Measurements from ENCODE around the gene BPIFB6.

BPIFB6 gene

GRCh38 chr20:33071198-33071597 is 39.8 kb downstream of the BPIFB6 start:
- H3K36me3 Mint-ChIP-seq (ENCODE audit: low read depth): no peaks in the 10 kb centered on the region
- H3K9me3 Mint-ChIP-seq: no peaks in the 10 kb centered on the region
- no peaks in the 10 kb centered on the region for H3K4me1 Mint-ChIP-seq (ENCODE audit: low read depth)
- no peak overlapping the region for H3K27ac Mint-ChIP-seq
- H3K4me3 Mint-ChIP-seq: no peak overlapping the region
- no peaks in the 10 kb centered on the region for H3K27me3 Mint-ChIP-seq

GRCh38 chr20:33072362-33072761 is 40.9 kb downstream of the BPIFB6 start:
- H3K4me1 Mint-ChIP-seq (ENCODE audit: low read depth): no peaks in the 10 kb centered on the region
- H3K27ac Mint-ChIP-seq: no peak overlapping the region
- no peaks in the 10 kb centered on the region for H3K9me3 Mint-ChIP-seq
- no peaks in the 10 kb centered on the region for H3K27me3 Mint-ChIP-seq
- no peak overlapping the region for H3K4me3 Mint-ChIP-seq
- no peaks in the 10 kb centered on the region for H3K36me3 Mint-ChIP-seq (ENCODE audit: low read depth)

DNA sequence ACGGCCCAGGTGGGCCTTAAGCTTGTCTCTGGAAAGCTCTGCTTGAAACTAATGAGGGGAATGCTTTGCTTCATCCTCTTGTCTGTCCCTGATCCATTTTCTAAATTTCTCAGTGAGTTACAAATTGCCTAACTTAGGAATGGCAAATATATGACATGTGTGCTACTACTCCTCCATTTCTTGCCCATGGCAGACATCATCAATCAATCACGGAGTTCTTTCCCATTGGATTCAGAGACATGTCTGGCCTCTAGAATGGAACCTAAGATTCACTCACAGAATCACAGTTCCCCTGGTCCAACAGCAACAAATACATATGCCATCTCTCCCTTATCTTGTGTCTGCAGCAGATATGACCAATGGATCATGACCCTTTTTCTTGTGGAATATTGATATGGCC is 41.4 kb downstream of the BPIFB6 start:
- H3K4me3 Mint-ChIP-seq: no peak overlapping the region
- no peaks in the 10 kb centered on the region for H3K27me3 Mint-ChIP-seq
- H3K4me1 Mint-ChIP-seq (ENCODE audit: low read depth): no peaks in the 10 kb centered on the region
- H3K27ac Mint-ChIP-seq: no peak overlapping the region
- H3K9me3 Mint-ChIP-seq: no peaks in the 10 kb centered on the region
- H3K36me3 Mint-ChIP-seq (ENCODE audit: low read depth): no peaks in the 10 kb centered on the region

GRCh38 chr20:33074675-33075074 is 43.2 kb downstream of the BPIFB6 start:
- no peaks in the 10 kb centered on the region for H3K4me1 Mint-ChIP-seq (ENCODE audit: low read depth)
- H3K27me3 Mint-ChIP-seq: no peaks in the 10 kb centered on the region
- H3K9me3 Mint-ChIP-seq: no peaks in the 10 kb centered on the region
- H3K36me3 Mint-ChIP-seq (ENCODE audit: low read depth): no peaks in the 10 kb centered on the region
- no peak overlapping the region for H3K4me3 Mint-ChIP-seq
- no peak overlapping the region for H3K27ac Mint-ChIP-seq

- Mint-ChIP-seq H3K4me1 (ENCODE audit: low read depth) (no peaks in the 10 kb centered on the region), H3K27me3 (no peaks in the 10 kb centered on the region), H3K36me3 (ENCODE audit: low read depth) (no peaks in the 10 kb centered on the region), H3K9me3 (no peaks in the 10 kb centered on the region), H3K4me3 (no peak overlapping the region), H3K27ac (no peak overlapping the region)
Measured at GRCh38 chr20:33075281-33075680, 43.8 kb downstream of the BPIFB6 start.

GRCh38 chr20:33076662-33077372 is 45.4 kb downstream of the BPIFB6 start:
- no peaks in the 10 kb centered on the region for H3K4me1 Mint-ChIP-seq (ENCODE audit: low read depth)
- no peaks in the 10 kb centered on the region for H3K9me3 Mint-ChIP-seq
- H3K27ac Mint-ChIP-seq: no peak overlapping the region
- H3K27me3 Mint-ChIP-seq: no peaks in the 10 kb centered on the region
- H3K4me3 Mint-ChIP-seq: no peak overlapping the region
- H3K36me3 Mint-ChIP-seq (ENCODE audit: low read depth): no peaks in the 10 kb centered on the region

DNA sequence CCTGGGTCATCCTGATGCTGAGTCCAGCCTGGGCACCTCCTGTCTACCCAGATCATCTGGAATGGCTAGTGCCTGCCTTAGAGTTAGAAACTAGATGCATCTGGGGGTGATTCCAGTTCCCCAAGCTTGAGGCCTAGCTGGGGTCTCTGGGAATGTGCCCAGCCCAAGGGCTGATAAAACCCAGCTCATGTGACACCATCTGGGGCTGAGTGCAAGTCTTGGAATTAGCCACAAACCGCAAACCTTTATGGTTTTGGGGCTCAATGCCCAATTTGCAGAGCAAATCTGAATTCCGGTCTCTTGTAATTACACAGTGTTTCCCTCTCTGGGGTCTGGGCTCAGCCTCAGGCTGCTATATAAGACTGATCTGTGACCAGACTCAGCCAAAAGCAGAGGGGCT is 47.8 kb downstream of the BPIFB6 start, which contains the start of gene BPIFB4:
Gene BPIFB4, plus strand, starts transcription at position 385 of the 400 bp plus-strand sequence. CDS start 1,884 bp downstream, outside the sequence.
- Mint-ChIP-seq H3K27ac (no peak within 1 kb of the TSS), H3K4me1 (ENCODE audit: low read depth) (no peaks in the 10 kb centered on the region), H3K27me3 (no peaks in the 10 kb centered on the region), H3K36me3 (ENCODE audit: low read depth) (no peaks in the 10 kb centered on the region), H3K9me3 (no peaks in the 10 kb centered on the region), H3K4me3 (no peak within 1 kb of the TSS)

GRCh38 chr20:33081411-33082154 is 50.1 kb downstream of the BPIFB6 start:
- Mint-ChIP-seq H3K9me3 (no peaks in the 10 kb centered on the region), H3K36me3 (ENCODE audit: low read depth) (no peaks in the 10 kb centered on the region), H3K4me3 (no peak overlapping the region), H3K27me3 (no peaks in the 10 kb centered on the region), H3K27ac (no peak overlapping the region), H3K4me1 (ENCODE audit: low read depth) (no peaks in the 10 kb centered on the region)

DNA sequence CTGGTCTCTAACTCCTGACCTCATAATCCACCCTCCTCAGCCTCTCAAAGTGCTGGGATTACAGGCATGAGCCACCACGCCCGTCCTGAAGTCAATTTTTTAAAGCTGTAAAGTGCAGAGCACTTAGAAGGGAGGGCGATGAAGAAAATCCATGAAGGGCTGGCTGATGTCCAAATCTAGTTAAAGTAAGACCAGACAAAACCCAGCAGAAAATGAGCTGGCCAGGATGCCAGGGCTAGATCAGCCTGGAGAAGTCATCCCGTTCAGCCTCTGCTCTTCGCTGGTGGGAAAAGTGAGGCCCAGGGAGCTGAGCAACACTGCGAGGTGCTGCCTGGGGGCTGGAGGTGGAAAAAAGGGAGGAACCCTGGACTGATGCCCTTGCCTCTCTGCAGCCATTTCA is 51.1 kb downstream of the BPIFB6 start:
- Mint-ChIP-seq H3K4me3 (no peak overlapping the region), H3K36me3 (ENCODE audit: low read depth) (no peaks in the 10 kb centered on the region), H3K4me1 (ENCODE audit: low read depth) (no peaks in the 10 kb centered on the region), H3K9me3 (no peaks in the 10 kb centered on the region), H3K27me3 (no peaks in the 10 kb centered on the region), H3K27ac (no peak overlapping the region)

GRCh38 chr20:33083544-33084340 is 52.3 kb downstream of the BPIFB6 start:
- H3K4me3 Mint-ChIP-seq: no peak overlapping the region
- no peaks in the 10 kb centered on the region for H3K27me3 Mint-ChIP-seq
- no peak overlapping the region for H3K27ac Mint-ChIP-seq
- H3K36me3 Mint-ChIP-seq (ENCODE audit: low read depth): no peaks in the 10 kb centered on the region
- H3K9me3 Mint-ChIP-seq: no peaks in the 10 kb centered on the region
- H3K4me1 Mint-ChIP-seq (ENCODE audit: low read depth): no peaks in the 10 kb centered on the region

DNA sequence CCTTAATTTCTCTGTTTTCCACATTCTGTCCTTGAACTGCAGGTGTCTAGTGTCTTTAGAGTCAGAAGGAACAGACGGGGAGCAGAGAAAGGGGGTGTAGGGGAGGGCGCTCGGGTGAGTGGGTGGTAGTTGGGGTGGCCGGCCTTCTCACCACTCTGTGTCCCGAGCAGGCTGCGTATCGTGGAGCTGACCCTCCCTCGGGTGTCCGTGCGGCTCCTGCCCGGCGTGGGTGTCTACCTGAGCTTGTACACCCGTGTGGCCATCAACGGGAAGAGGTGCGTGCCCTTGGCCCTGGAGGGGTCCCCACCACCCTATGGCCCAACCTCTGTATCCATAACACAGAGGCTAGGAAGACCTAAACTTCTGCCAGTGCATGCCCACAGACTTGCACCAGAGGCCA is 53.3 kb downstream of the BPIFB6 start:
- Mint-ChIP-seq H3K4me3 (no peak overlapping the region), H3K9me3 (no peaks in the 10 kb centered on the region), H3K36me3 (ENCODE audit: low read depth) (no peaks in the 10 kb centered on the region), H3K27ac (no peak overlapping the region), H3K4me1 (ENCODE audit: low read depth) (no peaks in the 10 kb centered on the region), H3K27me3 (no peaks in the 10 kb centered on the region)

GRCh38 chr20:33086052-33086722 is 54.7 kb downstream of the BPIFB6 start:
- Mint-ChIP-seq H3K4me1 (ENCODE audit: low read depth) (no peaks in the 10 kb centered on the region), H3K36me3 (ENCODE audit: low read depth) (no peaks in the 10 kb centered on the region), H3K27ac (no peak overlapping the region)

GRCh38 chr20:33091147-33091546 is 59.7 kb downstream of the BPIFB6 start:
- Mint-ChIP-seq H3K36me3 (ENCODE audit: low read depth) (no peaks in the 10 kb centered on the region), H3K9me3 (no peaks in the 10 kb centered on the region), H3K27me3 (no peaks in the 10 kb centered on the region), H3K4me1 (ENCODE audit: low read depth) (no peaks in the 10 kb centered on the region), H3K4me3 (no peak overlapping the region), H3K27ac (no peak overlapping the region)

More at GRCh38 chr20:33086052-33086722, 54.7 kb downstream of the BPIFB6 start:
- Mint-ChIP-seq H3K4me3 (no peak overlapping the region), H3K27me3 (no peaks in the 10 kb centered on the region), H3K9me3 (no peaks in the 10 kb centered on the region)

GRCh38 chr20:33091693-33092092 is 60.2 kb downstream of the BPIFB6 start:
- no peak overlapping the region for H3K27ac Mint-ChIP-seq
- no peaks in the 10 kb centered on the region for H3K9me3 Mint-ChIP-seq
- no peaks in the 10 kb centered on the region for H3K36me3 Mint-ChIP-seq (ENCODE audit: low read depth)
- no peak overlapping the region for H3K4me3 Mint-ChIP-seq
- H3K27me3 Mint-ChIP-seq: no peaks in the 10 kb centered on the region
- no peaks in the 10 kb centered on the region for H3K4me1 Mint-ChIP-seq (ENCODE audit: low read depth)
